Colonic mucosa (tissue), 4 donors: ENCODE measurements around the gene IFI27. TPM values are rescaled to one million over a fixed set of nuclear protein-coding genes. Genes with fewer than 3 reads are reported as not detected.

Source experiments
- DNase-seq: peaks from one replicate; pipeline ENCODE4 v3.0.0-alpha.2; 2020
- H3K27ac ChIP-seq: fragments of 200-600 bp; one replicate; pipeline ENCODE4 v1.8.0; 2021
- H3K27me3 ChIP-seq: fragments of 200-600 bp; one replicate; pipeline ENCODE4 v1.8.0; 2021
- H3K36me3 ChIP-seq: fragments of 200-600 bp; one replicate; pipeline ENCODE4 v1.8.0; 2021
- H3K4me1 ChIP-seq: fragments of 200-600 bp; one replicate; pipeline ENCODE4 v1.8.0; 2021; ENCODE audit warnings: mild to moderate bottlenecking
- H3K4me3 ChIP-seq: fragments of 200-600 bp; one replicate; pipeline ENCODE4 v1.8.0; 2021
- H3K9ac ChIP-seq, 2 donors: one replicate each; pipeline ENCODE4 v1.7.0; 2013; ENCODE audit warnings: control low read depth in 2 of 2, low read depth in 2 of 2, low read length in 2 of 2
- H3K9me3 ChIP-seq: fragments of 200-600 bp; one replicate; pipeline ENCODE4 v1.8.0; 2021
- intact Hi-C: fragments of 100-400 bp; cut with DNase I; formaldehyde crosslinking; loops from one replicate; pipeline ENCODE4 v1.14.1; 2022
- total RNA-seq, 2 donors: library from RNA; stranded (reverse); fragmentation: NEBNext Ultra II Directional in 1 of 2; extraction: Animal tissue kit (Norgen Biotek cat#: 25700) in 1 of 2; gene quantifications; one replicate each; pipeline ENCODE4 v1.2.1, GENCODE V29; 2021
- TF ChIP-seq, protein P1 (sequence below): fragments of 200-600 bp; IDR thresholded peaks from one replicate; pipeline ENCODE4 v1.8.0; 2022; ENCODE audit warnings: antibody characterized with exemption, mild to moderate bottlenecking
- donor health status: healthy.
- donor health status: DM: no; HTN: no; CAD: no.
- donor health status: DM: no; HTN: no; CAD: no.

Gene IFI27
- total RNA-seq, 2 donors from 2014 or later = 219 to 709 TPM

DNA sequence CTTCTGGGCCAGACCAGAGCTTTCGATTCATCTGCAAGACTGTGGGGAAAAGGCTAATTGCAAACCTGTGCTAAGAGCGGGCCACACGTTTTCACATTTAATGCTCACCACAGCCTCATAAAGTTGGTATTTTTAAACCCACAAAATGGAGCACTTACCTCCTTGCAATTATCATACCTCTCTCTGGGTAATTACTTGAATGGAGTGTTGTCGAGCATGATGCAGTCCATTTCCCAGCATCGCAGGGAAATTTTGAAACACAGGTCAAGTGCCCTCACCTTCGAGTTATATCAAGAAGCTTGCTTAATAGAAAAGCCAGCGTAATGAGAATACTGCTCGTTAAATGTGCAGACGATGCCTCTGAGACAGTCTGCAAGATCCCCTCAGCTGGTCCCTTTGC, 27.7 kb downstream of the IFI27 start:
- intact Hi-C loops = loop anchor here (2.0 to 5.0 kb wide), 2 partner anchors 39 to 101 kb away; no protein-coding TSS in a partner anchor
- TF ChIP-seq, protein P1, sequence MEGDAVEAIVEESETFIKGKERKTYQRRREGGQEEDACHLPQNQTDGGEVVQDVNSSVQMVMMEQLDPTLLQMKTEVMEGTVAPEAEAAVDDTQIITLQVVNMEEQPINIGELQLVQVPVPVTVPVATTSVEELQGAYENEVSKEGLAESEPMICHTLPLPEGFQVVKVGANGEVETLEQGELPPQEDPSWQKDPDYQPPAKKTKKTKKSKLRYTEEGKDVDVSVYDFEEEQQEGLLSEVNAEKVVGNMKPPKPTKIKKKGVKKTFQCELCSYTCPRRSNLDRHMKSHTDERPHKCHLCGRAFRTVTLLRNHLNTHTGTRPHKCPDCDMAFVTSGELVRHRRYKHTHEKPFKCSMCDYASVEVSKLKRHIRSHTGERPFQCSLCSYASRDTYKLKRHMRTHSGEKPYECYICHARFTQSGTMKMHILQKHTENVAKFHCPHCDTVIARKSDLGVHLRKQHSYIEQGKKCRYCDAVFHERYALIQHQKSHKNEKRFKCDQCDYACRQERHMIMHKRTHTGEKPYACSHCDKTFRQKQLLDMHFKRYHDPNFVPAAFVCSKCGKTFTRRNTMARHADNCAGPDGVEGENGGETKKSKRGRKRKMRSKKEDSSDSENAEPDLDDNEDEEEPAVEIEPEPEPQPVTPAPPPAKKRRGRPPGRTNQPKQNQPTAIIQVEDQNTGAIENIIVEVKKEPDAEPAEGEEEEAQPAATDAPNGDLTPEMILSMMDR = no peak
- no peak overlapping the region for H3K27ac ChIP-seq
- no peaks in the 10 kb centered on the region for H3K27me3 ChIP-seq
- no peak for DNase-seq
- H3K4me1 ChIP-seq = no peaks in the 10 kb centered on the region
- no peak overlapping the region for H3K9ac ChIP-seq
- no peaks in the 10 kb centered on the region for H3K9me3 ChIP-seq
- no peak overlapping the region for H3K4me3 ChIP-seq
- no peaks in the 10 kb centered on the region for H3K36me3 ChIP-seq

DNA sequence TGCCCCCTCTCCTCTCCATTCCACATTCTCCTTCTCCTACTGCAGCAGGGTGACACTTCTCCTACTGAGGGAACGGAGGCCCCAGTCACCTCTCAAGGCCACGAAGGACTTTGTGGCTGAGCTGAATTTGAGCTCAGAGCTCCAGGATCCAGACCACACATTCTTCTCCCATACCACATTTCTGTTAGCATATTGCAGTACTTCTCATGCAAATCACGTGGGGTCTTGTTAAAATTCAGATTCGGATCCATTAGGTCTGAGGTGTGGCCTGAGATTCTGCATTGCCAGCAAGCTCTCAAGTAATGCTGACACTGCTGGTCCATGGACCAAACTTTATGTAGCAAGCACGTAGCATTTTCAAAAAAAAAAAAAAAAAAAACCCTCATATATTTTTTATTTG, 28.5 kb downstream of the IFI27 start:
- intact Hi-C loops = loop anchor here (2.0 to 5.0 kb wide), 2 partner anchors 38 to 102 kb away; no protein-coding TSS in a partner anchor
- DNase-seq = no peak
- no peaks in the 10 kb centered on the region for H3K36me3 ChIP-seq
- H3K4me1 ChIP-seq = no peaks in the 10 kb centered on the region
- no peak overlapping the region for H3K9ac ChIP-seq
- no peaks in the 10 kb centered on the region for H3K9me3 ChIP-seq
- TF ChIP-seq, protein P1 = no peak
- H3K27ac ChIP-seq = no peak overlapping the region
- H3K4me3 ChIP-seq = no peak overlapping the region
- no peaks in the 10 kb centered on the region for H3K27me3 ChIP-seq

DNA sequence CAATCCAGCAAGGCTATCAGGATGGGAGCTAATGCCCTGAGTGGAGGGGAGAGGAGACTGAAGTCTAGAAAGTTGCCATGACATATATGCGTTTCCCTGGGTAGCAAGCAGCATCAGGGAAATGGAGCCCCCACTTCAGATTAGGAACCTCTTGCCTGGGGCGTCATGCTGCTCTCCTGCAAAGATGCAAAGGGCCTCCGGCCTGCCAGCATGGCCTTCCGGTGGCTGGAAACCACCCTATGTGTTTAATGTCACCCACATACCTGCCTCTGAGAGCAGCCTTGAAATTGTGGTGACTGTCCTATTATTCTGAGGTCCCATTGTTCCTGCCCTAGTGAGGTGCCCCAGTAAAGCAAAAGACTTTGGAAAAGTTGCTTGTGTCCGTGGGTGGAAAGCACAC, 28.9 kb downstream of the IFI27 start:
- no peak for DNase-seq
- Histone ChIP-seq H3K9me3 (no peaks in the 10 kb centered on the region), H3K36me3 (no peaks in the 10 kb centered on the region), H3K27ac (no peak overlapping the region), H3K27me3 (no peaks in the 10 kb centered on the region), H3K9ac (no peak overlapping the region), H3K4me3 (no peak overlapping the region), H3K4me1 (no peaks in the 10 kb centered on the region)
- TF ChIP-seq, protein P1 = no peak
- intact Hi-C loops = loop anchor here (2.0 to 5.0 kb wide), 2 partner anchors 38 to 103 kb away; no protein-coding TSS in a partner anchor

DNA sequence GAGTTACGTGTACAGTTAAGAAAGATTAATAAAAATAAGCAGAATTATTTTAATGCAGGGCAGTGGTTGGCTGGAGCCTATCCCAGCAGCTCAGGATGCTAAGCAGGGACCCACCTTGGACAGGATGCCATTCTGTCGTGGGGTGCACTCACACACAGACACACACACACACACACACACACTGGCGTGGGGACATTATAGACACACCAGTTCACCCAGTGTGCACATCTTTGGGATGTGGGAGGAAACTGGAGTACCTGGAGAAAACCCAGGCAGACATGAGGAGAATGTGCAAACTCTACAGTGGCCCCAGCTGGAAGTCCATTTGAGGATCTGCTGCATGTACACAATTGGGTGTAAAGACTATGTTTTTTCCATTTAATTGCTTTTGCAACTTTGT, 31.7 kb downstream of the IFI27 start:
- no peaks in the 10 kb centered on the region for H3K27me3 ChIP-seq
- no peak overlapping the region for H3K4me3 ChIP-seq
- H3K27ac ChIP-seq = no peak overlapping the region
- intact Hi-C loops = no loop called here
- no peak overlapping the region for H3K9ac ChIP-seq
- no peaks in the 10 kb centered on the region for H3K4me1 ChIP-seq
- no peaks in the 10 kb centered on the region for H3K36me3 ChIP-seq
- TF ChIP-seq, protein P1 = no peak
- H3K9me3 ChIP-seq = no peaks in the 10 kb centered on the region
- no peak for DNase-seq

DNA sequence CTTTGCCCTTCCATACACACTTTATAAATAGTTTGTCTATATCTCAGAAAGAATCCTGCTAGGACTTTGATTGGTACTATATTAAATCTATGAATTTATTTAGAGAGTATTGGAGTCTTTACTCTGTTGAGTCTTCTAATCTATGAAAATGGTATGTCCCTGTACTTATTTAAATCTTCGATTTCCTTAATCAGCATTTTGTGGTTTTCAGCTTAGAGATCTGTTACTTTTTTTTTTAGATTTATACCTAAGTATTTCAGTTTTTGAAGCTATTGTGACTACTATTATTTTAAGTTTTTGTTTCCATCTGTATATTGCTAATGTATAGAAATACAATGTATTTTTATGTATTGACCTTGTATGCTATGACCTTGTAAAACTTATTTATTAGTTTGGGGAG, 32.3 kb downstream of the IFI27 start:
- Histone ChIP-seq H3K9ac (no peak overlapping the region), H3K27ac (no peak overlapping the region), H3K9me3 (no peaks in the 10 kb centered on the region), H3K27me3 (no peaks in the 10 kb centered on the region), H3K4me1 (no peaks in the 10 kb centered on the region), H3K36me3 (no peaks in the 10 kb centered on the region), H3K4me3 (no peak overlapping the region)
- DNase-seq = no peak
- TF ChIP-seq, protein P1 = no peak
- intact Hi-C loops = no loop called here
